Esophagus squamous epithelium (tissue), 4 donors: Measurements from ENCODE around the gene NCBP2.

Experiments
- CTCF ChIP-seq, 6 experiments: fragments of 450-650 bp in 4 of 6; fragments of 200-600 bp in 2 of 6; sonication (generic) in 2 of 6; IDR thresholded peaks; one replicate each; pipeline ENCODE4 v1.5.1; 2016 to 2019; ENCODE audit warnings: antibody characterized with exemption in 6 of 6, mild to moderate bottlenecking in 4 of 6, moderate library complexity in 4 of 6
- POLR2A ChIP-seq, 4 donors: fragments of 450-650 bp; IDR thresholded peaks; one replicate each; pipeline ENCODE4 v1.6.1; 2017; ENCODE audit warnings: antibody characterized with exemption in 4 of 4, mild to moderate bottlenecking in 4 of 4, moderate library complexity in 3 of 4

DNA sequence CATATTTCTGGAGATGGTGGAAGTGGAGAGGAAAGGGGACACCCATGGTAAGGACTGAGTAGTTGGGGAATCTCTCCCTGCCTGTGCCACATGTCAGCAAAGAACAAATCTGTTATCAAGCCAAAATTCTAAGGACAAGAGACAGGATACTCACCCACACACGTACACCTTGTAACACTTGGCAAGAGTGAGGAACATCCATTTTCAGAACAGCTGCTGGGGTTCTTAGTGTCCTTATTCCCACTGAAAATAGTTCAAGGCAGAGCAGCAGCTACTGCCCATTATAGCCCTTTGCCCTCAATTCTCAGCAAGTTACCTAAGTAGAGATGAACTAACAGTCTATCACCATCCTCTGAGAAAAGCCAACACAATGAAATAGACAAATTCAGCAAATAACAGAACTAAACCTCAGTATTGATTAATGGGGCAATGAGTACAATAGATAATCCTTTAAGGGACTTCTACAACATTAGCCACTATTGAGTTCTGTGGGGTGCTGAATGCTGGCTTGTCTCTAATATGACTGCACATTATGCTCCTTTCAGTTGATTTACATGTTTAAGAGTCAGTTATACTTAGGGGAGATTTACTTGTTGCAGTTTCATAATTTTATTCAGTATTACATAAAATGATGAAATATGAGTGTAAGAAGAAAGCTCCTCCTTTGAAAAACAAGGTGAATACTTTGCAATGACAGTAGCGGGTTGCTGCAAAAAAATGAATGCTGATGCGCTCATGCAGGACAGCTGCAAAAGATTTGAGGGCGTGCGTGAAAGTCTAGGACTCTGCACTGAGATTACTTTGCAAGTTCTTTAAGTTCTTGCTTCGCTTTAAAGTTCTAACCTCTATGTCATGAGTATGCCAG lies 52.3 kb downstream of the NCBP2 start:
- TF ChIP-seq CTCF (IDR thresholded peaks at IDR 0.05) (no peak), POLR2A (IDR thresholded peaks at IDR 0.05) (no peak)
